ENCODE data around the gene ITIH3.

ITIH3 gene

DNA sequence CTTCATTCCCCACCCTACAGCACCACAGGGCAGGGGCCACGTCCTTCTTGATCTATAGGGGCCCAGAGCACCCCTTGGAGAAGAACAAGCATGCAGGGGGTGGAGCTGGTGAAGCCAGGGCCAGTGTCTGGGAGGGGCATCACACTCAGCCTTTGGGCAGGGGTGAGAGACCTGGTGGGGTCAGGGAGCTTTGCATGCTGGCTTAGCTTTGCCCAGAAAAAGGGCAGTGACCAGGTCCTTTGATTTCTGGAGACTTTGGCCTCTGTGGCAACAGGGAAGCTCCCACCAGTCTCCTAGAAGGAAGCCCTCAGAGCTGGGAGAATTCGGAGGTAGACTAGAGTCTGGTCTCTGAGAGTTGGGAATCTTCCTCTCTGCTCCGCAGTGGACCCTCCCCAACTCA is 34.9 kb downstream of the ITIH3 start:
- no peaks in the 10 kb centered on the region for H3K4me1 ChIP-seq (ENCODE audit: control insufficient read depth, low read length)
- H3K9me2 ChIP-seq (replicated peaks; ENCODE audit: control insufficient read depth, low read length) = no peaks in the 10 kb centered on the region
- H3F3A ChIP-seq (ENCODE audit: control insufficient read depth, insufficient read depth) = no peaks in the 10 kb centered on the region
- no peak for TF ChIP-seq EZH2phosphoT487 (IDR thresholded peaks at IDR 0.05; ENCODE audit: borderline replicate concordance, low read length)
- TF ChIP-seq CTCF (IDR thresholded peaks at IDR 0.05; ENCODE audit: low read depth, low read length, poor library complexity, severe bottlenecking) = no peak
- H3K27me3 ChIP-seq (ENCODE audit: control insufficient read depth, low read length) = no peaks in the 10 kb centered on the region
- H3K4me3 ChIP-seq (ENCODE audit: low read length) = no peak overlapping the region
- no peaks in the 10 kb centered on the region for H3K9me3 ChIP-seq (ENCODE audit: control insufficient read depth, insufficient read depth, low read length)
- no peaks in the 10 kb centered on the region for H3K36me3 ChIP-seq (ENCODE audit: control insufficient read depth, low read length)
- no peaks in the 10 kb centered on the region for H4K20me1 ChIP-seq (ENCODE audit: control insufficient read depth, insufficient read depth, low read depth, low read length)
- H3K79me2 ChIP-seq (ENCODE audit: control insufficient read depth, low read length) = no peaks in the 10 kb centered on the region
- no peak overlapping the region for H3K4me2 ChIP-seq (ENCODE audit: low read length)
- no peak overlapping the region for H3K27ac ChIP-seq (ENCODE audit: low read depth, low read length)

DNA sequence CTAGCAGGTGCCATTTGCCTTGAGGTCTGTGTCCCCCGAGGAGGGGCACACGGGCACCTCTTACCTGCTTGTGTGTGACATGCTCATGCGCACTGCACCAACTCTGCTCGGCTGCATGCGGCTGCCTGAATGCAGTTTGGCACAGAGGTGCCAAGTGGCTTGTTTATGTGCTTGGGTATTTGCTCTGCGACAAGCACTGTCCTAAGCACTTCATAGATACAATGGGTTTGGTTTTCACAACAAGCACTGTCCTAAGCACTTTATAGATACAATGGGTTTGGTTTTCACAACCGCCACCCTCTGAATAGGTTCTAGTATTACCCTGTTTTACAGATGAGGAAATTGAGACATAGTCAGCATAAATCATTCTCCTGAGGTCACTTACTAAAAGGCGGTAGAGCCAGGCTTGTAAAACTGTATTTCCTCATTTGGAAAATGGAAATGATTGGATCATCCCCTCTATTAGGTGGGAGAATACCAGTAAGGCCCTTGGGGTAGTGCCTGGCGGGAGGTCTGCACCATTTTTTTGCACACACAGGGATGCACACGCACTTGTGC is 35.4 kb downstream of the ITIH3 start:
- H3K27ac ChIP-seq (ENCODE audit: low read depth, low read length) = no peak overlapping the region

DNA sequence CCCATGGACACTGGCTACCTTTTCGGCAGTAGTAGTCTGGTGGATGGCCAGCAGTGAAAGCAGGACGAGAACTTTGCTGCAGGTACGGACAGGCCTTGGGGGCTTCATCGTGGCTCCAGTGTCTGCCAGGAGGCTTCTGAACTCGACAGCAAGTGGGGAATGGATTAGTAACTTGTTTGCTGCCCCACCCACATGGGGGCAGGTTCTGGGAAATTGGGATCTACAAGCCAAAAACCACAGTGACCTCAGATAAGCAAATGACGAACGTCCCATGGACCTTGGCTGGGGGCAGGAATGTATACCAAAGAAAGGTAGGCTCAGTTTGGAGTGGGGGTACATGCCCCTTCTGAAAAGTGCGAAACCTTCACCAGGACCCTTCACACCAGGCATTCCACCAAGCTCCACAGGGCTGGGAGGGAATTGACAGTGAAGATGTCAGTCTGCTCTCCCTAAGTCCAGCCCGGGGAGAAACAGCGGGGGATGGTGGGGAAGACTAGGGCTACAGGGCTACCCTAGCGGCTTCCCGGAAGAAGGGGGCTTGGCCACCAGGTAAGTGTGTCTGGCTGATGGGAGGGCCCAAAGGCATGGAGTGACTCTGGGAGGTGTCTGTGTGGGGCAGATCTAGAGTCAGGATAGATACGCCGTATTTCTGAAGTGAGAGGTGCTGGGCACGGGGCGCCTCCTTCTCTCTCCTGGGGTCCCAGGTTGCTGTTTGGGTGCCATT is 36.1 kb downstream of the ITIH3 start, which contains the start of gene ITIH4:
TSS of gene ITIH4 (minus strand) at position 138 of the 724 bp plus-strand sequence. CDS start at position 108, 30 bp downstream.
- TF ChIP-seq EZH2phosphoT487 (IDR thresholded peaks at IDR 0.05; ENCODE audit: borderline replicate concordance, low read length) (no peak), CTCF (IDR thresholded peaks at IDR 0.05; ENCODE audit: low read depth, low read length, poor library complexity, severe bottlenecking) (no peak)
- H4K20me1 ChIP-seq (ENCODE audit: control insufficient read depth, insufficient read depth, low read depth, low read length) = no peaks in the 10 kb centered on the region
- no peaks in the 10 kb centered on the region for H3K79me2 ChIP-seq (ENCODE audit: control insufficient read depth, low read length)
- H3F3A ChIP-seq (ENCODE audit: control insufficient read depth, insufficient read depth) = no peaks in the 10 kb centered on the region
- H3K27ac ChIP-seq (ENCODE audit: low read depth, low read length) = no peak within 1 kb of the TSS
- H3K4me3 ChIP-seq (ENCODE audit: low read length) = no peak within 1 kb of the TSS
- no peaks in the 10 kb centered on the region for H3K9me2 ChIP-seq (replicated peaks; ENCODE audit: control insufficient read depth, low read length)
- H3K4me2 ChIP-seq (ENCODE audit: low read length) = no peak within 1 kb of the TSS
- no peaks in the 10 kb centered on the region for H3K9me3 ChIP-seq (ENCODE audit: control insufficient read depth, insufficient read depth, low read length)
- no peaks in the 10 kb centered on the region for H3K27me3 ChIP-seq (ENCODE audit: control insufficient read depth, low read length)
- no peaks in the 10 kb centered on the region for H3K4me1 ChIP-seq (ENCODE audit: control insufficient read depth, low read length)
- H3K36me3 ChIP-seq (ENCODE audit: control insufficient read depth, low read length) = no peaks in the 10 kb centered on the region

More for the DNA sequence above, 35.4 kb downstream of the ITIH3 start:
- Histone ChIP-seq H3K4me3 (ENCODE audit: low read length) (no peak overlapping the region), H3K9me2 (replicated peaks; ENCODE audit: control insufficient read depth, low read length) (no peaks in the 10 kb centered on the region), H3K27me3 (ENCODE audit: control insufficient read depth, low read length) (no peaks in the 10 kb centered on the region), H3K4me1 (ENCODE audit: control insufficient read depth, low read length) (no peaks in the 10 kb centered on the region), H4K20me1 (ENCODE audit: control insufficient read depth, insufficient read depth, low read depth, low read length) (no peaks in the 10 kb centered on the region), H3K79me2 (ENCODE audit: control insufficient read depth, low read length) (no peaks in the 10 kb centered on the region), H3K9me3 (ENCODE audit: control insufficient read depth, insufficient read depth, low read length) (no peaks in the 10 kb centered on the region), H3K4me2 (ENCODE audit: low read length) (no peak overlapping the region), H3F3A (ENCODE audit: control insufficient read depth, insufficient read depth) (no peaks in the 10 kb centered on the region), H3K36me3 (ENCODE audit: control insufficient read depth, low read length) (no peaks in the 10 kb centered on the region)
- TF ChIP-seq EZH2phosphoT487 (IDR thresholded peaks at IDR 0.05; ENCODE audit: borderline replicate concordance, low read length) (no peak), CTCF (IDR thresholded peaks at IDR 0.05; ENCODE audit: low read depth, low read length, poor library complexity, severe bottlenecking) (no peak)

All from DOHH2 (cell line).